Eye (tissue), 1 donor: ENCODE results near the gene RGS11.
A peak's percentile ranks its signal among the peaks of the same experiment; 100 is the strongest.
"Not testable (repeated sequence)": the region's sequence is repeated elsewhere in the genome, so short reads cannot be mapped to it uniquely, and the experiment has no call there.

Source experiments
- DNase-seq: peaks from one replicate; pipeline ENCODE4 v3.0.0-alpha.2; 2015

The RGS11 gene

GRCh38 chr16:261031-261691 is 14.6 kb downstream of the RGS11 start:
- no peak for DNase-seq

DNA sequence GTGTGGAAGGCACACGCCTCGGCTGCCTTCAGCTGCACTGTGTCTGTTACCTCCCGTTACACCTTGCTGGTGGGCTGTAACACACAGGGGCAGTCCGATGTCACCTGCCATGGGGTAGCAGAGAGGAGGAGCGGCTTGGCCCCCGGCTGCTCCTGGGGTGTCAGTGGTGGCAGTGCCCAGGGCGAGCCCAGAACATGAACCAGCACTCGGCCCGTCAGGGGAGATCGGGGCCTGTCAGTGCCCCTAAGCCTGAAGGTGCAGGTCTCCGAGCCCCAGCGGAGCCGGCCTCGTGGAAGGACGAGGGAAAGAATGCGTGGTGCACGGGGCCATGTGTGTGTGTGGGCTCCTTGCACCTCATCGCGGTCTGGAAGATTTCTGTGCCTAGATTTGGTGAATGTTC is 15.4 kb downstream of the RGS11 start:
- DNase-seq = no peak

GRCh38 chr16:259814-260253 is 15.9 kb downstream of the RGS11 start:
- DNase-seq = no peak

DNA sequence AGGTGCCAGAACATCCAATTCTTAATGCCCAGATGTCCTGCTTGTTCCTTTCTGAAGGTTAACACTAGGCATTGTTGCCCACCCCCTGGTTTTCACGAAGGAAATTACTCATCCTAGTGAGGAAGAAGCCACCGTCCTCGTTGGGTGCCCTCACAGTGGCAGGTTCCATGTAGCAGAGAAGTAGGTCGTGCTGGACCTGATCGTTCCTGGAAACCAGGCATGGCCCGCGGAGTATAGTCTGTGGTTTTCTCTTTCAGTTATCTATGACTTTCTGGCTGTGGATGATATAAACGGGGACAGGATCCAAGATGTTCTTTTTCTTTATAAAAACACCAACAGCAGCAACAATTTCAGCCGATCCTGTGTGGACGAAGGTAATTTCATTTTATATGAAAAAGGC is 16.5 kb downstream of the RGS11 start:
- no peak for DNase-seq

DNA sequence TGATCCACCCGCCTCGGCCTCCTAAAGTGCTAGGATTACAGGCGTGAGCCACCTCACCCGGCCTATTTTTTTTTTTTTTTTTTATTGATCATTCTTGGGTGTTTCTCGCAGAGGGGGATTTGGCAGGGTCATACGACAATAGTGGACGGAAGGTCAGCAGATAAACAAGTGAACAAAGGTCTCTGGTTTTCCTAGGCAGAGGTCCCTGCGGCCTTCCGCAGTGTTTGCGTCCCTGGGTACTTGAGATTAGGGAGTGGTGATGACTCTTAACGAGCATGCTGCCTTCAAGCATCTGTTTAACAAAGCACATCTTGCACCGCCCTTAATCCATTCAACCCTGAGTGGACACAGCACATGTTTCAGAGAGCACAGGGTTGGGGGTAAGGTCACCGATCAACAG is 17.7 kb downstream of the RGS11 start:
- DNase-seq = not testable (repeated sequence)

GRCh38 chr16:255183-255582 is 20.6 kb downstream of the RGS11 start:
- DNase-seq = no peak

DNA sequence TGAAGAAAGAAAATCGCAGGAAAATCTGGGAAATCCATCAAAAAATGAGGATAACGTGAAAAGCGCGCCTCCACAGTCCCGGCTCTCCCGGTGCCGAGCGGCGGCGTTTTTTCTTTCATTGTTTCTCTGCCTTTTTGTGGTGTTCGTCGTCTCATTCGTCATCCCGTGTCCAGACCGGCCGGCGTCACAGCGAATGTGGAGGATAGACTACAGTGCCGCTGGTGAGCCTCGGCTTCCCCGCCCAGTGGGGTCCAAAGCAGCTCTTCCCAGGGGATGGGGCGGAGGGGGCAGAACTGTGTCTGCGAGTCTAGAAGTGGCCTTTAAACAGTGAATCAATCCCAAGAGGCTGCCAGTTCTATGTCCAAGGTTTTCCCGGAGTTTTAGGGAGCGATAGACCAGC is 21.3 kb downstream of the RGS11 start:
- DNase-seq = no peak

- DNase-seq = no peak
Observed at GRCh38 chr16:253833-254232, 21.9 kb downstream of the RGS11 start.

GRCh38 chr16:252366-253337 is 23.1 kb downstream of the RGS11 start:
- no peak for DNase-seq

DNA sequence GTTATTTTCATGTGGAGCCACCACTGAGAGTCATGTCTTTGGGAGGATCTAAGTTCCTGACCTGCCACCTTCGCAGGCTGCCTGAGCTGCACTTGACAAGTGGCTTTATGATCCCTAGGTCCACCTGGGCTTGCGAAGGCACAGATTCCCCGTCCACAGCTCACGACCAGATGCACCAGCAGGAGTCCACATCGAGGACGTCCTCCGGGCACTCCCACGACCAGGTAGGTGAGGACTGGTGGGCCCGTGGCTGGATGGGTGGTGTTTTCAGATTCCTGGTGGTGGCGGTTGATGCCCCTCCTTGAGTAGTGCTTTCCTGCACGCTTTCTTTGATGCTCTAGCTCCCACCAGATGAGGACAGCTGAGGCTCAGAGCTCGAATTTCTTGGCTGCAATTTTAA is 26.3 kb downstream of the RGS11 start:
- no peak for DNase-seq

DNA sequence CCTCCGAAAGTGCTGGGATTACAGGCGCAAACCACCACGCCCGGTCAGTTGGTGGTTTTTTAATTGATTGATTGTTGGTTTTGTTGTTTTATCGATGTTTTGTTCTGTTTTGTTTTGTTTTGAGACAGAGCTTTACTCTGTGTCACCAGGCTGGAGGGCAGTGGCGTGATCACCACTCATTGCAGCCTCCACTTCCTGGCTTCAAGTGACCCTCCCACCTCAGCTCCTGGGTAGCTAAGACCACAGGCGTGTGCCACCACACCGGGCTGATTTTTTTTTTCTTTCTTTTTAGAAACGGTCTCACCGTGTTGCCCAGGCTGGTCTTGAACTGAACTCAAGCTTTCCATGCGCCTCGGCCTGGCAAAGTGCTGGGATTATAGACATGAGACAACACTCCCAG is 28.7 kb downstream of the RGS11 start:
- DNase-seq = no peak

GRCh38 chr16:245105-245504 is 30.6 kb downstream of the RGS11 start:
- DNase-seq = no peak

DNA sequence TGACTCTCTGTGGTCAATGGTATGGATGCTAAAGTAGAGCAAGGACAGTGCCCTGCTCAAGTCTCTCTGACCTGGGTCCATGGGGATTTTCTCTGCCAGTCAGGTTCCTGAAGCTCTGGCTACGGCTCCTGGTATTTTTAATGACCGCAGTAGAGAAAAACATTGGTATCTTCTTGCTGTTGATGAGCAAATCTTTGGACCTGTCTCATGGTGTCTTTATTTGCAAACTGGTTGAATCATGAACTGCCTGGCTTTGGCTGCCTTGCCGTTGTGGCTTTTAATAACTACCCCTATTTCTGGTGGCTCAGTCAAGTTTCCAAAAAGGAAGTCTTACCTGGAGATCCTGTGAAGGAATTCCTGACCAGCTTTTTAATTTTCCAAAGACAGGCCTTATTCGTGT is 32.4 kb downstream of the RGS11 start:
- no peak for DNase-seq

- DNase-seq = no peak
Observed at GRCh38 chr16:242281-242680, 33.5 kb downstream of the RGS11 start.

DNA sequence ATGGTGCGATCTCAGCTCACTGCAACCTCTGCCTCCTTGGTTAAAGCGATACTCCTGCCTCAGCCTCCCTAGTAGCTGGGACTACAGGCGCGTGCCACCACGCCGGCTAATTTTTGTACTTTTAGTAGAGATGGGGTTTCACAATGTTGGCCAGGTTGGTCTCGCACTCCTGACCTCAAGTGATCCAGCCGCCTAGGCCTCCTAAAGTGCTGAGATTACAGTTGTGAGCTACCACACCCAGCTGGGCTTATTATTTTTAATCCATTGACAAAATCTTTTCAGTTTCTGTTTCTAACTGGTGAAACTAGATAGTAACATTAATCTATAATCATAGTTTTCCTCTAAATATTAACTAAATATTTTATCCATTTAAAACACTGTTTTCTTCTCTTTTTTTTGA is 35.2 kb downstream of the RGS11 start:
- no peak for DNase-seq

- DNase-seq = no peak
Observed at GRCh38 chr16:239948-240277, 35.8 kb downstream of the RGS11 start.

DNA sequence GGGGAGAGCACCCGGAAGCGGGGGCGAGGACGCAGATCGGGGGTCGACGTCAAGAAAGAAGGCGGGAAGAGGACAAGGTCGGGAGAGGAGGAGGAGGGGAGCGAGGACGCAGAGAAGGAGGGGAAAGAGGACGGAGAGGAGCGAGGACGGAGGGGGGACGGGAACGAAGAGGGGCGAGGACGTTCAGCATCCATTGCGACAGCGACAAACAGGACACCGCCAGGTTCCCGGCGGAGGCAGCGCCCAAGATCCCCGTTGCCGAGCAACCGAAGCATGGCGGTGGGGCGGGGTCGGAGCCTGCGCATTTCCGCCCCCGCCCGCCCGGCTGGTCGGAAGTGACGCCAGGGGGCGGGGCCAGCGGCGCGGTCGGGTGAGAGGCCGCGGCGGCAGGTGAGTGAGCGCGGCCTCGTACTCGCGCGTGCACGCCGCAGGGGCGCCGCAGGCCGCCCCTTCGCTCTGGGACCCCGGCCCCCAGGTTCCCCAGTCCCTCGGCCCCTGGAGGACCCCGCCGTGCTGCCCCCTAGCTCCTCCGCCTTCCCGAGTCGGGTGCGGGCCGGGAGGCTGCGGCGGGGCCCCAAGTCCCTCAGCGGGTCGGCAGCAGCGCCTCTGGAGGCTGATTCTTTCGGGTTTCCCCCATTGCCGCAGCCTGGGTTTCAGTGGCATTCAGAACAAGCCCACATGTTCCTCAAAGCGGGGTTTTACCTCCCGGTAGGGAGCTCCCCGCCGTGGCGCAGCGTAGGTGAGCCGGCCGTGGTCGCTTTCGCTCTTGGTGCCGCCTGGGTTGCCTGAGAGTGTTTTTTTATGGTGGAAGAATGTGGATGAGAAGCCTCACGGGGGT is 41.1 kb downstream of the RGS11 start, which contains the start of gene FAM234A:
Gene FAM234A (plus strand): TSS at position 354 of the 838 bp plus-strand sequence. CDS start 19,593 bp downstream, outside the sequence.
- DNase-seq = peak; percentile 98

- no peak for DNase-seq
Observed at GRCh38 chr16:230949-231348, 44.8 kb downstream of the RGS11 start.

DNA sequence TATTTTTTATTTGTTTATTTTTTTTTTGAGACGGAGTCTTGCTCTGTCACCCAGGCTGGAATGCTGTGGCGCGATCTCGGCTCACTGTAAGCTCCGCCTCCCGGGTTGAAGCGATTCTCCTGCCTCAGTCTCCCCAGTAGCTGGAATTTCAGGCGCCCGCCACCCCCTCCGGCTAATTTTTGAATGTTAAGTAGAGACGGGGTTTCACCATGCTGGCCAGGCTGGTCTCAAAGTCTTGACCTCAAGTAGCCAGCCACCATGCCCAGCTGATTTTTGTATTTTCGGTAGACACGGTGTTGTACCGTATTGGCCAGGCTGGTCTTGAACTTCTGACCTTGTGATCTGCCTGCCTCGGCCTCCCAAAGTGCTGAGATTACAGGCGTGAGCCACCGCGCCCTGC is 45.4 kb downstream of the RGS11 start:
- DNase-seq = not testable (repeated sequence)

GRCh38 chr16:229731-230281 is 45.9 kb downstream of the RGS11 start:
- DNase-seq = no peak

DNA sequence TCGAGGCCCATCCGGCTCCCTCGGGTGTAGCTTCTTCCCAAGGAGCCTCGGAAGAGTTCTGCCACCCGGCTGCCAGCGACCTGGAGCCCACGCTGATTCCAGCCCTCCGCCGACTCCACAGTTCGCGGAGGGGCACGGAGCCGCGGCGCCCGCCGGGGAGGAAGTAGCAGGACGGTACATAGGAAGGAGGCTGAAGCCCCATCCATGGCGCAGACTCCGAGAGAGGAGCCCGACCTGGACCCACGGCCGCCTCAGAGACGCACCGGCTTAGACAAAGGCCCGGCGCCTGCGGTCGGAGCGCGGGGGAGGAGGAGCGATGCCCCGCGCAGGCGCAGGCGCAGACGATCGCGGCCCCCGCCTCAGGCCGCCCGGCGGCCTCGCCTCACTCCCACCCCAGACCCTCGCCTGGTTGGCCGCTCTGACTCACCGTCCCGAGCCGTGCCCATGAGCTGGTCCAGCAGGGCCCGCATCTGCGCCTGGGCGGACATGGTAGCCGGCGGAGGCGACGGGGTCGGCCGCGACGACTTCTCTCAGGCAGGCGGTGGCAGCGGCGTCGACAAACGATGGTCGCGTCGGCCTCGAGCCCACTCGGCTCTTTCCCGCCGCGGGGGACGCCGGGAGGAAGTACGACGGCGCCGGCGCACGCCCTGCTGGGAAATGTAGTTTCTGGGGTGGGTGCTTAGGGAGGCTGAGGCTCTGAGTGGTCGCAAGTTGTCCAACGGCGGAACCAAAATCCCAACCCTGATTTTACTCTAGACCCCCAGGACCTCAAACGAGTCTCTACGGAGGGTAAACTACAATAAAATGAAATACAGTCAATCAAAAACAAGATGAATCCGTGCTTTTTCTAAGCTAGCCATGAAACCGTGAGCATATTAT is 46.7 kb downstream of the RGS11 start, which contains the start of gene LUC7L:
Gene LUC7L (minus strand): TSS at position 598 of the 879 bp plus-strand sequence. CDS start 110 bp downstream, at position 488.
- peak; percentile 98 for DNase-seq
